K562 (cell line): ENCODE data around the gene GON4L. TPM values are rescaled to one million over a fixed set of nuclear protein-coding genes. Genes with fewer than 3 reads are reported as not detected.

Experiments
- ADNP ChIP-seq: fragments of 200-800 bp; sonication (Bioruptor generic); IDR thresholded peaks from 2 replicates; pipeline ENCODE4 v1.6.1; 2016; ENCODE audit warnings: missing genetic modification characterization, missing compliant biosample characterization
- BMI1 ChIP-seq: fragments of 150-350 bp; IDR thresholded peaks from 2 replicates; pipeline ENCODE4 v1.6.1; 2014; ENCODE audit warnings: low read length
- BRF1 ChIP-seq: IDR thresholded peaks from 3 replicates; pipeline ENCODE4 v1.6.1; 2011; ENCODE audit warnings: borderline replicate concordance, mild to moderate bottlenecking; ENCODE audit not compliant: insufficient read length; ENCODE audit errors: extremely low read depth
- DMBX1 ChIP-seq: fragments of 250-450 bp; sonication (Bioruptor Pico); IDR thresholded peaks from 2 replicates; pipeline ENCODE4 v1.8.0; 2022; ENCODE audit warnings: inconsistent platforms, mild to moderate bottlenecking, moderate library complexity, borderline replicate concordance
- FOXJ2 ChIP-seq: fragments of 200-800 bp; sonication (Bioruptor generic); IDR thresholded peaks from 2 replicates; pipeline ENCODE4 v1.6.1; 2016; ENCODE audit warnings: missing genetic modification characterization, missing compliant biosample characterization
- FUS ChIP-seq: fragments of 200-400 bp; formaldehyde crosslinking; optimal IDR thresholded peaks from 2 replicates; pipeline ENCODE3; 2017; ENCODE audit warnings: low read depth, low read length
- IRF2 ChIP-seq: sonication (generic); formaldehyde crosslinking; IDR thresholded peaks from 2 replicates; pipeline ENCODE4 v1.8.1; 2022; ENCODE audit warnings: mild to moderate bottlenecking, missing genetic modification reagents
- KLF6 ChIP-seq: fragments of 250-450 bp; sonication (Bioruptor Pico); IDR thresholded peaks from 2 replicates; pipeline ENCODE4 v1.4.0; 2020; ENCODE audit warnings: mild to moderate bottlenecking, moderate library complexity, borderline replicate concordance
- MCM3 ChIP-seq: fragments of 450-650 bp; IDR thresholded peaks from 2 replicates; pipeline ENCODE4 v1.6.1; 2016
- MTA3 ChIP-seq: fragments of 450-650 bp; formaldehyde crosslinking; IDR thresholded peaks from 2 replicates; pipeline ENCODE4 v1.6.1; 2017; ENCODE audit warnings: mild to moderate bottlenecking, borderline replicate concordance
- MYNN ChIP-seq, 2 experiments: sonication (generic); formaldehyde crosslinking in 1 of 2; IDR thresholded peaks; 2 replicates each; pipeline versions ENCODE4 v1.5.0 to v1.6.1; 2016 to 2020; ENCODE audit warnings: antibody characterized with exemption in 1 of 2, missing genetic modification reagents in 1 of 2
- POLR2G ChIP-seq: fragments of 200-400 bp; formaldehyde crosslinking; IDR thresholded peaks from 2 replicates; pipeline ENCODE4 v1.6.1; 2017; ENCODE audit warnings: low read depth, mild to moderate bottlenecking, antibody characterized with exemption, low read length, moderate library complexity
- RBM34 ChIP-seq: fragments of 200-400 bp; formaldehyde crosslinking; IDR thresholded peaks from 2 replicates; pipeline ENCODE4 v1.6.1; 2018; ENCODE audit warnings: low read length, borderline replicate concordance; ENCODE audit not compliant: insufficient read depth
- SRSF3 ChIP-seq: fragments of 200-400 bp; formaldehyde crosslinking; IDR thresholded peaks from 2 replicates; pipeline ENCODE4 v1.6.1; 2016; ENCODE audit warnings: mild to moderate bottlenecking, low read length, moderate library complexity; ENCODE audit not compliant: insufficient read depth
- TRIM24 ChIP-seq, 2 experiments: fragments of 450-650 bp; IDR thresholded peaks; 2 replicates each; pipeline ENCODE4 v1.6.1; 2016
- ZNF431 ChIP-seq: sonication (generic); formaldehyde crosslinking; IDR thresholded peaks from 2 replicates; pipeline ENCODE4 v1.8.0; 2022; ENCODE audit warnings: mild to moderate bottlenecking, missing genetic modification reagents
- ZNF551 ChIP-seq: fragments of 250-450 bp; sonication (Bioruptor Pico); IDR thresholded peaks from 2 replicates; pipeline ENCODE4 v1.5.0; 2021; ENCODE audit warnings: mild to moderate bottlenecking, moderate library complexity
- ZNF766 ChIP-seq: fragments of 200-800 bp; sonication (Bioruptor generic); conservative IDR thresholded peaks from 2 replicates; pipeline ENCODE4 v1.6.1; 2016; ENCODE audit warnings: missing genetic modification characterization, missing compliant biosample characterization
- polyA plus RNA-seq, 8 experiments: library from polyadenylated mRNA; depleted of rRNA in 4 of 8; stranded (reverse) in 5 of 8; unstranded in 3 of 8; fragments of >200 nt; fragmentation: Nextera tagmentation in 2 of 8; fragmentation: Illumina TruSeq in 1 of 8; extraction: Ambion mirVana in 2 of 8; extraction: Trizol in 1 of 8; gene quantifications; 2 replicates each; pipeline versions ENCODE4 v1.2.1 to v1.2.3, GENCODE V29; 2011 to 2014; ENCODE audit warnings: inconsistent platforms in 1 of 8, missing spikeins in 1 of 8
- total RNA-seq, 7 experiments: library from RNA; depleted of rRNA in 6 of 7; stranded (reverse); fragments of >200 nt in 6 of 7; fragmentation: Illumina TruSeq in 2 of 7; extraction: Trizol in 2 of 7; gene quantifications; 2 replicates each; pipeline versions ENCODE4 v1.2.1 to v1.2.3, GENCODE V29; 2011 to 2021; ENCODE audit warnings: low replicate concordance in 1 of 7
- TF ChIP-seq, protein P1 (sequence below): conservative IDR thresholded peaks from 2 replicates; pipeline ENCODE4 v1.6.1; 2011; ENCODE audit warnings: low read depth, mild to moderate bottlenecking, low read length; ENCODE audit not compliant: control insufficient read depth
- TF ChIP-seq, protein P2 (sequence below): fragments of 450-650 bp; conservative IDR thresholded peaks from 2 replicates; pipeline ENCODE4 v1.6.1; 2016; ENCODE audit warnings: missing genetic modification characterization, low read depth, mild to moderate bottlenecking, control low read depth, missing compliant biosample characterization
- TF ChIP-seq, protein P3 (sequence below), 3 experiments: fragments of 200-800 bp in 1 of 3; fragments of 250-450 bp in 1 of 3; fragments of 450-650 bp in 1 of 3; sonication (Bioruptor Pico) in 1 of 3; sonication (Bioruptor generic) in 1 of 3; formaldehyde crosslinking in 1 of 3; IDR thresholded peaks; 2 replicates each; pipeline versions ENCODE4 v1.6.1 to v1.8.0; 2016 to 2022; ENCODE audit warnings: mild to moderate bottlenecking in 2 of 3, missing genetic modification characterization in 2 of 3, missing compliant biosample characterization in 1 of 3, moderate library complexity in 1 of 3

Gene GON4L
- total and polyA plus RNA-seq, 9 of the 15 experiments (the other 6 are each of a cell fraction or from before 2014, with no cell fraction given): 20.2 to 47.4 (median 33.6) TPM

DNA sequence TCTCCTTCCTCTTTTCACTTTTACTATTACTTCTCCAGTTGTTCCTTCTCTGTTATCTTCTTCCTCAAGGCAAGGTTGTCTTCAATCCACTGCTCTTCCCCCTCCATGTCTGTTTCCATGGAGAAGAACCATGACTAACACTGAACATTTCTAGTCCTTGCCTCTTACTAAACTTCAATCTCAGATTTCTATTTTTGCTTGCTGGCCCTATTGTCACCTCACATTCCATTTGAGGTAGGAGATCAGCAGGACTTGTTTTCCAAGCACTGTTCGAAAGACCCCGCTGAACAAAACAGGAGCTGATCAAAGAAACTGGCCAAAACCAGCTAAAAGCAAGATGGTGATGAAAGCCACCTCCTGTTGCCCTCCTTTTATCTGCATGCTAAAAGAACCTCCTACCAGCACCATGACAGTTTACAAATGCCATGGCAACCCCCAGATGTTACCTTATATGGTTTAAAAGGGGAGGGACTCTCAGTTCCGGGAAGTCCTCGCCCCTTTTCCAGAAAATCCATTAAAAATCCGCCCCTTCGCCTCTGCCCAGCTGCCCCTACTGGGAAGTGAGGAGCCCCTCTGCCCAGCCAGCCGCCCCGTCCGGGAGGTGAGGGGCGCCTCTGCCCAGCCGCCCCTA is 22.6 kb downstream of the GON4L start (continued):
- TF ChIP-seq, protein P1, sequence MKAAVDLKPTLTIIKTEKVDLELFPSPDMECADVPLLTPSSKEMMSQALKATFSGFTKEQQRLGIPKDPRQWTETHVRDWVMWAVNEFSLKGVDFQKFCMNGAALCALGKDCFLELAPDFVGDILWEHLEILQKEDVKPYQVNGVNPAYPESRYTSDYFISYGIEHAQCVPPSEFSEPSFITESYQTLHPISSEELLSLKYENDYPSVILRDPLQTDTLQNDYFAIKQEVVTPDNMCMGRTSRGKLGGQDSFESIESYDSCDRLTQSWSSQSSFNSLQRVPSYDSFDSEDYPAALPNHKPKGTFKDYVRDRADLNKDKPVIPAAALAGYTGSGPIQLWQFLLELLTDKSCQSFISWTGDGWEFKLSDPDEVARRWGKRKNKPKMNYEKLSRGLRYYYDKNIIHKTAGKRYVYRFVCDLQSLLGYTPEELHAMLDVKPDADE: no peak
- TF ChIP-seq, protein P2, sequence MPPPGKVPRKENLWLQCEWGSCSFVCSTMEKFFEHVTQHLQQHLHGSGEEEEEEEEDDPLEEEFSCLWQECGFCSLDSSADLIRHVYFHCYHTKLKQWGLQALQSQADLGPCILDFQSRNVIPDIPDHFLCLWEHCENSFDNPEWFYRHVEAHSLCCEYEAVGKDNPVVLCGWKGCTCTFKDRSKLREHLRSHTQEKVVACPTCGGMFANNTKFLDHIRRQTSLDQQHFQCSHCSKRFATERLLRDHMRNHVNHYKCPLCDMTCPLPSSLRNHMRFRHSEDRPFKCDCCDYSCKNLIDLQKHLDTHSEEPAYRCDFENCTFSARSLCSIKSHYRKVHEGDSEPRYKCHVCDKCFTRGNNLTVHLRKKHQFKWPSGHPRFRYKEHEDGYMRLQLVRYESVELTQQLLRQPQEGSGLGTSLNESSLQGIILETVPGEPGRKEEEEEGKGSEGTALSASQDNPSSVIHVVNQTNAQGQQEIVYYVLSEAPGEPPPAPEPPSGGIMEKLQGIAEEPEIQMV (tag): 0 out of 2 replicates have a peak, but pooled peaks have one; percentile 35
- TF ChIP-seq TRIM24 (IDR thresholded peaks at IDR 0.05) (peak; percentile 9 to 50; a peak in 1 of 4 replicates), MCM3 (no peak), IRF2 (CRISPR knock-in tag) (no peak), FUS (no peak), FOXJ2 (peak; percentile 87), MYNN (IDR thresholded peaks at IDR 0.05) (no peak), MYNN (CRISPR knock-in tag; IDR thresholded peaks at IDR 0.05) (no peak), BRF1 (no peak), SRSF3 (no peak), DMBX1 (CRISPR knock-in tag) (0 out of 2 replicates have a peak, but pooled peaks have one; percentile 17), BMI1 (peak; percentile 98), ZNF766 (no peak), MTA3 (0 out of 2 replicates have a peak, but pooled peaks have one; percentile 41), KLF6 (CRISPR knock-in tag) (no peak), POLR2G (no peak; the same call in 1 of the 2 replicates), RBM34 (no peak), ADNP (tag) (no peak), ZNF551 (CRISPR knock-in tag) (no peak), ZNF431 (no peak)
- TF ChIP-seq, protein P3, sequence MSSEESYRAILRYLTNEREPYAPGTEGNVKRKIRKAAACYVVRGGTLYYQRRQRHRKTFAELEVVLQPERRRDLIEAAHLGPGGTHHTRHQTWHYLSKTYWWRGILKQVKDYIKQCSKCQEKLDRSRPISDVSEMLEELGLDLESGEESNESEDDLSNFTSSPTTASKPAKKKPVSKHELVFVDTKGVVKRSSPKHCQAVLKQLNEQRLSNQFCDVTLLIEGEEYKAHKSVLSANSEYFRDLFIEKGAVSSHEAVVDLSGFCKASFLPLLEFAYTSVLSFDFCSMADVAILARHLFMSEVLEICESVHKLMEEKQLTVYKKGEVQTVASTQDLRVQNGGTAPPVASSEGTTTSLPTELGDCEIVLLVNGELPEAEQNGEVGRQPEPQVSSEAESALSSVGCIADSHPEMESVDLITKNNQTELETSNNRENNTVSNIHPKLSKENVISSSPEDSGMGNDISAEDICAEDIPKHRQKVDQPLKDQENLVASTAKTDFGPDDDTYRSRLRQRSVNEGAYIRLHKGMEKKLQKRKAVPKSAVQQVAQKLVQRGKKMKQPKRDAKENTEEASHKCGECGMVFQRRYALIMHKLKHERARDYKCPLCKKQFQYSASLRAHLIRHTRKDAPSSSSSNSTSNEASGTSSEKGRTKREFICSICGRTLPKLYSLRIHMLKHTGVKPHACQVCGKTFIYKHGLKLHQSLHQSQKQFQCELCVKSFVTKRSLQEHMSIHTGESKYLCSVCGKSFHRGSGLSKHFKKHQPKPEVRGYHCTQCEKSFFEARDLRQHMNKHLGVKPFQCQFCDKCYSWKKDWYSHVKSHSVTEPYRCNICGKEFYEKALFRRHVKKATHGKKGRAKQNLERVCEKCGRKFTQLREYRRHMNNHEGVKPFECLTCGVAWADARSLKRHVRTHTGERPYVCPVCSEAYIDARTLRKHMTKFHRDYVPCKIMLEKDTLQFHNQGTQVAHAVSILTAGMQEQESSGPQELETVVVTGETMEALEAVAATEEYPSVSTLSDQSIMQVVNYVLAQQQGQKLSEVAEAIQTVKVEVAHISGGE (CRISPR knock-in tag; IDR thresholded peaks at IDR 0.05): no peak
